ENCODE data around the gene CACNG7. TPM values are rescaled to one million over a fixed set of nuclear protein-coding genes. Genes with fewer than 3 reads are reported as not detected.

The CACNG7 gene, protein sequence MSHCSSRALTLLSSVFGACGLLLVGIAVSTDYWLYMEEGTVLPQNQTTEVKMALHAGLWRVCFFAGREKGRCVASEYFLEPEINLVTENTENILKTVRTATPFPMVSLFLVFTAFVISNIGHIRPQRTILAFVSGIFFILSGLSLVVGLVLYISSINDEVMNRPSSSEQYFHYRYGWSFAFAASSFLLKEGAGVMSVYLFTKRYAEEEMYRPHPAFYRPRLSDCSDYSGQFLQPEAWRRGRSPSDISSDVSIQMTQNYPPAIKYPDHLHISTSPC
- total RNA-seq = not detected
- long read RNA-seq = 0 reads

DNA sequence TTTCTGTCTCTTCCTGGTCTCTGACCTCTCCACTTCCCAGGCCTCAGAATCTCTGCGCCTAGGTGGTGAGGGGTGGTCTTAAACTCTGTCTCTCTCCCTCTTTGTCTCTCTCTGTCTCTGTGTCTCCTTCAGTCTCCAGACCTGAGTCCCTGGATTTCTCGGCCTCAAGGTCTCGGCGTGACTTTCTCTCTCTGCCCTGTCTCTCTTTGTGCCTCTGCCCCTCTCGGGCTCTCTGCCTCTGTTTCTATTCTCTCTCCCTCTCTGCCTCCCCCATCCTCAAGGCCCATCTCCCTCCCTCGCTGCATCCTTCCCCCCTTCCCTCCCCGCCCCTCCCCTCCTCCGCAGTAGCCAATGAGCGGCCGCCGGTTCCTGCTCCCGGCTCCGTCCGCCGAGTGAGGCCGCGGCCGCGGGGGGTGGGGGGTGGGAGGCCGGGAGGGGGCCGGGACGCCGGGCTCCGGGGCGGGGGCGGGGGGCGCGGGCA, at the start of gene CACNG7:
Gene CACNG7 (plus strand): TSS at position 344 of the 481 bp plus-strand sequence. CDS start 3,554 bp downstream, outside the sequence.
- Histone ChIP-seq H3K9me3 (no peaks in the 10 kb centered on the region), H3K4me3 (no peak within 1 kb of the TSS), H3K27ac (no peak within 1 kb of the TSS), H3K36me3 (no peaks in the 10 kb centered on the region), H3K4me1 (no peaks in the 10 kb centered on the region), H3K27me3 (peaks cover 0 to 27% of the 10 kb centered on the region in 2 donors)
- no peak for ATAC-seq
- 2% methylated on average over 11 of the region's 28 CpGs for WGBS (ENCODE audit: insufficient coverage, low coverage, low lambda C conversion rate, missing lambda C conversion rate)
- DNase-seq = no peak
- TF ChIP-seq POLR2A (IDR thresholded peaks at IDR 0.05) = no peak
- TF ChIP-seq, protein P1, sequence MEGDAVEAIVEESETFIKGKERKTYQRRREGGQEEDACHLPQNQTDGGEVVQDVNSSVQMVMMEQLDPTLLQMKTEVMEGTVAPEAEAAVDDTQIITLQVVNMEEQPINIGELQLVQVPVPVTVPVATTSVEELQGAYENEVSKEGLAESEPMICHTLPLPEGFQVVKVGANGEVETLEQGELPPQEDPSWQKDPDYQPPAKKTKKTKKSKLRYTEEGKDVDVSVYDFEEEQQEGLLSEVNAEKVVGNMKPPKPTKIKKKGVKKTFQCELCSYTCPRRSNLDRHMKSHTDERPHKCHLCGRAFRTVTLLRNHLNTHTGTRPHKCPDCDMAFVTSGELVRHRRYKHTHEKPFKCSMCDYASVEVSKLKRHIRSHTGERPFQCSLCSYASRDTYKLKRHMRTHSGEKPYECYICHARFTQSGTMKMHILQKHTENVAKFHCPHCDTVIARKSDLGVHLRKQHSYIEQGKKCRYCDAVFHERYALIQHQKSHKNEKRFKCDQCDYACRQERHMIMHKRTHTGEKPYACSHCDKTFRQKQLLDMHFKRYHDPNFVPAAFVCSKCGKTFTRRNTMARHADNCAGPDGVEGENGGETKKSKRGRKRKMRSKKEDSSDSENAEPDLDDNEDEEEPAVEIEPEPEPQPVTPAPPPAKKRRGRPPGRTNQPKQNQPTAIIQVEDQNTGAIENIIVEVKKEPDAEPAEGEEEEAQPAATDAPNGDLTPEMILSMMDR (IDR thresholded peaks at IDR 0.05) = no peak
- intact Hi-C loops (cut with DNase I) = no loop called here

- H3K4me1 ChIP-seq = peaks cover 0 to 18% (median 4%) of the 10 kb centered on the region in 4 donors
- intact Hi-C loops (cut with DNase I) = no loop called here
- H3K27ac ChIP-seq = no peak overlapping the region
- H3K36me3 ChIP-seq = no peaks in the 10 kb centered on the region
- ATAC-seq (peak; percentile 50 to 66 (median 62)), DNase-seq (peak in 1 of 3 donors; percentile 72)
- 3% methylated on average over 3 of the region's 6 CpGs for WGBS (ENCODE audit: insufficient coverage, low coverage, low lambda C conversion rate, missing lambda C conversion rate)
- TF ChIP-seq POLR2A (IDR thresholded peaks at IDR 0.05) = no peak
- TF ChIP-seq, protein P1 (IDR thresholded peaks at IDR 0.05) = no peak
- no peaks in the 10 kb centered on the region for H3K9me3 ChIP-seq
- no peaks in the 10 kb centered on the region for H3K27me3 ChIP-seq
- no peak overlapping the region for H3K4me3 ChIP-seq
Measured at GRCh38 chr19:53864308-53864836, 44.7 kb upstream of the CACNG7 start.

- no peak overlapping the region for H3K27ac ChIP-seq
- ATAC-seq = no peak
- 67% methylated on average over 5 of the region's 9 CpGs for WGBS (ENCODE audit: insufficient coverage, low coverage, low lambda C conversion rate, missing lambda C conversion rate)
- H3K4me3 ChIP-seq = no peak overlapping the region
- no peaks in the 10 kb centered on the region for H3K27me3 ChIP-seq
- H3K4me1 ChIP-seq = peaks cover 0 to 18% (median 4%) of the 10 kb centered on the region in 4 donors
- H3K36me3 ChIP-seq = no peaks in the 10 kb centered on the region
- no peak for DNase-seq
- no peaks in the 10 kb centered on the region for H3K9me3 ChIP-seq
- TF ChIP-seq POLR2A (IDR thresholded peaks at IDR 0.05) = no peak
- TF ChIP-seq, protein P1 (IDR thresholded peaks at IDR 0.05) = no peak
- intact Hi-C loops (cut with DNase I) = no loop called here
Measured at GRCh38 chr19:53865523-53865917, 43.6 kb upstream of the CACNG7 start.

GRCh38 chr19:53865918-53866864, 42.9 kb upstream of the CACNG7 start:
- Histone ChIP-seq H3K36me3 (no peaks in the 10 kb centered on the region), H3K27me3 (no peaks in the 10 kb centered on the region), H3K4me3 (peak overlapping the region in 2 of 3 donors; percentile 11 to 14), H3K27ac (peak overlapping the region in 2 of 3 donors; percentile 51 to 65), H3K9me3 (no peaks in the 10 kb centered on the region), H3K4me1 (peaks cover 0 to 18% (median 4%) of the 10 kb centered on the region in 4 donors)
- DNase-seq = peak in 2 of 3 donors; percentile 62 to 70
- peak in 1 of 4 donors; percentile 5 for ATAC-seq
- TF ChIP-seq POLR2A (IDR thresholded peaks at IDR 0.05) = no peak
- TF ChIP-seq, protein P1 (IDR thresholded peaks at IDR 0.05) = no peak
- WGBS (ENCODE audit: insufficient coverage, low coverage, low lambda C conversion rate, missing lambda C conversion rate) = 32% methylated on average over 22 of the region's 50 CpGs
- intact Hi-C loops (cut with DNase I) = no loop called here

Measured in right lobe of liver (tissue), 6 donors.